ENCODE measurements around the gene CFLAR.

The CFLAR gene

GRCh38 chr2:201074996-201075395 lies 41.0 kb upstream of the CFLAR start:
- POLR2A ChIA-PET, result no interaction called here
- no peak overlapping the region for H3K4me3 ChIP-seq (ENCODE audit: low read depth, low read length)
- no peak for TF ChIP-seq CTCF (IDR thresholded peaks at IDR 0.05; ENCODE audit: insufficient read depth, low read length, missing control alignments)
- CTCF ChIA-PET, result interaction anchor here (1.0 to 1.9 kb wide), 3 partner anchors 40 to 103 kb away, joined by 3 to 11 read pairs (median 3); no protein-coding TSS in a partner anchor
- DNase-seq (ENCODE audit: low read depth, low spot score), result no peak

DNA sequence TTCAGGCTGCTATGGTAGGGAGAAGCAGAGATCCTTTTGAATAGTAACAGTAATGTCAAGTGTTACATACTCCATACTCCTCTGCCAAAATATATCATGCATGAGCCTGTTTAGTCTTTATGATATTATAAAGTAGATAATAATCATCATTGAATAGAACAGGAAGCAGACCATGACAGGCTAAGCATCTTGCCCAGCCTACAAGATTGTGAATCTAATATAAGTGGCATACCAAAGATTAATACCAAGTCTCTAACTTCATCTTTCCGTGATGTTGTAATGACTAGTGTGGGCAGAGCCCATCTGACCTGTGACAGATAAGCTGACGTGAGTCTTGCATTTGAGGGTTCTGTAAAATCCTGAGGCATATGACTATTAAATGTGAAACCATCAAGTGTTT lies 31.1 kb upstream of the CFLAR start:
- ChIA-PET CTCF (interaction anchor here (0.9 to 1.6 kb wide), 3 partner anchors 16 to 184 kb away, joined by 3 to 4 read pairs (median 3); no protein-coding TSS in a partner anchor), POLR2A (no interaction called here)
- no peak overlapping the region for H3K4me3 ChIP-seq (ENCODE audit: low read depth, low read length)
- TF ChIP-seq CTCF (IDR thresholded peaks at IDR 0.05; ENCODE audit: insufficient read depth, low read length, missing control alignments), result no peak
- DNase-seq (ENCODE audit: low read depth, low spot score), result no peak

- POLR2A ChIA-PET, result no interaction called here
Observed at GRCh38 chr2:201090574-201090973, 25.4 kb upstream of the CFLAR start.

GRCh38 chr2:201093573-201093972 lies 22.4 kb upstream of the CFLAR start:
- ChIA-PET CTCF (interaction anchor here (1.0 to 1.1 kb wide), 2 partner anchors 84 to 188 kb away, joined by 3 read pairs; no protein-coding TSS in a partner anchor), POLR2A (no interaction called here)
- TF ChIP-seq CTCF (IDR thresholded peaks at IDR 0.05; ENCODE audit: insufficient read depth, low read length, missing control alignments), result no peak
- no peak for DNase-seq (ENCODE audit: low read depth, low spot score)
- H3K4me3 ChIP-seq (ENCODE audit: low read depth, low read length), result no peak overlapping the region

More at GRCh38 chr2:201090574-201090973, 25.4 kb upstream of the CFLAR start:
- CTCF ChIA-PET, result interaction anchor here (1.0 kb wide), 1 partner anchor 68 kb away, joined by 3 read pairs; no protein-coding TSS in a partner anchor
- TF ChIP-seq CTCF (IDR thresholded peaks at IDR 0.05; ENCODE audit: insufficient read depth, low read length, missing control alignments), result no peak
- no peak overlapping the region for H3K4me3 ChIP-seq (ENCODE audit: low read depth, low read length)
- no peak for DNase-seq (ENCODE audit: low read depth, low spot score)

DNA sequence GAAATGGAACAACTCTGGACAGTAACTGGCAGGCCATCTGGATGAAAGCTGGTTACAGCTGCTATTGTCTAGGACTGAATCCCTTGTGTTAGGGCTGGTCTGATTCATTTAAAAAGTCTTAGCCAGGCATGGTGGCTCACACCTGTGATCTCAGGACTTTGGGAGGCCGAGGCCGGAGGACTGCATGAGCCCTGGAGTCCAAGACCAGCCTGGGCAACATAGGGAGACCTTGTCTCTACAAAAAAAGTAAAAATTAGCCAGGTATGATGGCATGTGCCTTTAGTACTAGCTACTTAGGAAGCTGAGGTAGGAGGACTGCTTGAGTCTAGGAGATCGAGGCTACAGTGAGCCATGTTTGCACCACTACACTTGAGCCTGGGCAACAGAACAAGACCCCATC lies 15.5 kb upstream of the CFLAR start:
- no peak for TF ChIP-seq CTCF (IDR thresholded peaks at IDR 0.05; ENCODE audit: insufficient read depth, low read length, missing control alignments)
- no peak for DNase-seq (ENCODE audit: low read depth, low spot score)
- CTCF ChIA-PET, result no interaction called here
- POLR2A ChIA-PET, result no interaction called here
- H3K4me3 ChIP-seq (ENCODE audit: low read depth, low read length), result no peak overlapping the region

- no peak for DNase-seq (ENCODE audit: low read depth, low spot score)
- ChIA-PET CTCF (interaction anchor here (1.1 kb wide), 2 partner anchors 12 to 53 kb away, joined by 3 read pairs; no protein-coding TSS in a partner anchor), POLR2A (no interaction called here)
- H3K4me3 ChIP-seq (ENCODE audit: low read depth, low read length), result no peak overlapping the region
- TF ChIP-seq CTCF (IDR thresholded peaks at IDR 0.05; ENCODE audit: insufficient read depth, low read length, missing control alignments), result no peak
Observed at GRCh38 chr2:201105759-201106158, 10.2 kb upstream of the CFLAR start.
